GM12872 (cell line): Measurements from ENCODE around the gene TADA2B.
A peak's percentile ranks its signal among the peaks of the same experiment; 100 is the strongest.

ENCODE experiments used
- CTCF ChIP-seq: IDR thresholded peaks from 3 replicates; pipeline ENCODE4 v1.5.1; 2011; ENCODE audit warnings: low read depth, mild to moderate bottlenecking, low read length, moderate library complexity; ENCODE audit not compliant: insufficient read depth

Gene TADA2B

DNA sequence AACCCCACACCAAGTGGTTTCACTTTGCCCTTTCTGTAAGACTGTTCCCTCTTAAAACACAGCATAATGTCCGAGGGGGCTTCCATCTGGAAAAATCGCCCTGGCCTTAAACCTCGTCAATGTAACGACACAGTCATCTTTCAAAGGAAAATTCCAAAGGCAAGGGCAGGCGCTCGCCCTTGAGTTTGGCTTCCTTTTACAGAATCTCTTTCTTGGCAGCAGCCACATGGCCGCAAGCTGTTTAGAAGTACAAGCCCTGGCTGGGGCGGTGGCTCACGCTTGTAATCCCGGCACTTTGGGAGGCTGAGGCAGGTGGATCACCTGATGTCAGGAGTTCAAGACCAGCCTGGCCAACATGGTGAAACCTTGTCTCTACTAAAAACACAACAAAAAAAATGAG is 51.7 kb downstream of the TADA2B start:
- no peak for TF ChIP-seq CTCF

DNA sequence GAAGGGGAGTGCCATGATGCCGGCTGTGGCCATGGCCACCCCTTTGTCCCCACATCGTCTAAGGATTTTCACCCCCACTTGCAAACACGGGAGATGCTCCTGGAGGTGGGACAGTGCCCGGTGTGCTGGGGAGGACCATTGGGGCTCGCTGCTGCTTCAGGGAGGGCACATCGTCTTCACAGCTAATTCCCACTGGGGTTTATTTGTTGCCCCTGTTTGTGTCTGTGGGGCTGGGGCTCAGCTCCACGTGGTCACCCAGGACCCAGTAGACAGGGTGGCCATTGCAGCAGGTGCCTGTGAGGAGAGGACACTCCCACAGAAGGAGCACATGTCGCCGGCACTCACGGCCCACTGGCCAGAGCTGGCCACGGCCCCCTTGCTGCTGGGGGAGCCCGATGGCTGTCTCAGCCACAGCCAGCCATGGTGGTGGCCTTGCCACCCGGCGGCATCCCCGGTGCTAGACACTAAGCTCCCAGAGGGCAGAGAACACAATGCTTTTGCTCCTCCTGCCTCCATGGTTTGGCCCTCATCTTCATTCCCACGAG is 52.5 kb downstream of the TADA2B start:
- TF ChIP-seq CTCF = no peak

DNA sequence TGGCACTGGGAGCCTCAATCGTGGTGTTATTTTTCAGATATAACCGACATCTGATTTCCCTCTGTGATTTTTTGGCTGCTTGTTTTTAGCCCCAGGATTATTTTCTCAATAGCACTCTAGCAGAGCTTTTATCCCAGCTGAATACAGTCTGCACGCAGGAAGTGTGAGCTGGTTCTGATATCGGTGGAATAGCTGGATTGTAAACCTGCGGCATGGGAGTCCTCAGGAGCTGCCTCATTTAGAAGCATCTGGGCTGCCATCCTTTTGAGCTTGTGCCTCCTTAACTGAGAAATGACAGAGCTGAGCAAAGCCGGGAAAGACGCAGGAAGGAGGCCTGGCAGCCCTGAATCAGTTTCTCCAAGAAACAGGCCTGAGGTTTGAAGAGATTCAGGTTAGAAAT is 53.1 kb downstream of the TADA2B start:
- TF ChIP-seq CTCF = no peak

GRCh38 chr4:7101692-7102515 is 58.7 kb downstream of the TADA2B start:
- TF ChIP-seq CTCF = peak; percentile 84

DNA sequence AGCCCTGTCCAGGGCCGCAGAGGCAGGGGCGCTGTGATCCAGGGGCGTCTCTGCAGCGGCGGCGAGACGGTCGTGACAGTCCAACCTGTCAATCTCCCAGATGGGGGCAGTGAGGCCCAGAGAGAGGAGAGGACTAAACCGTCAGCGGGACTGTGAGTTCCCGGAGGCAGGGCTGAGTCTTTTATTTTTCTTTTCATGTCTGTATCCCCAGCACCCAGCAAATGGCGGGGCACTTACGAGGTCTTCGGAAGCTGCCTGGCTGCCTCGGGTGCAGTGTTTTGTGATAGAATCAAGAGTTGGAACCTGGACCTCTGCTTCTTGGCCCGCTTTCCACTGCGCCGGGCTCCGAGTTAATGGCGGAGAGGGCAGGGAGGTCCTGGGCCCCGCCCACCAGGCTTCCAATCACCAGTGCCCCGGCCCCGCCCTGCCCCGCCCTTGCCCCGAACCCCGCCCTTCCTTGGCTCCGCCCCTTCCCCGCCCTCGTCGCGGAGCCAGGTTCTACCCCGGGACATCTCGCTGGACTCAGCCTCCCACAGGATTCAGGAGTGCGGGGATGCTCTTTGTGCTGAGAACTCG is 59.9 kb downstream of the TADA2B start:
- TF ChIP-seq CTCF = 0 out of 3 replicates have a peak, but pooled peaks have one; percentile 1

GRCh38 chr4:7103607-7104365 is 60.6 kb downstream of the TADA2B start:
- TF ChIP-seq CTCF = no peak
